SK-N-SH treated with all-trans-retinoic acid at 6 μM for 48 hours (cell line): ENCODE results near the gene DNAJC15.

Experiments used
- ATAC-seq: fragments of 200-7000 bp; cut with Tn5 transposase; 3 replicates; pipeline ENCODE4 v1.9.1; 2020; ENCODE audit warnings: mild to moderate bottlenecking, moderate library complexity
- ARNTL ChIP-seq: fragments of 450-650 bp; formaldehyde crosslinking; IDR thresholded peaks from 2 replicates; pipeline ENCODE4 v1.5.0; 2020; ENCODE audit warnings: low read depth, mild to moderate bottlenecking, moderate library complexity, borderline replicate concordance
- BACH2 ChIP-seq: fragments of 250-450 bp; sonication (Bioruptor Pico); IDR thresholded peaks from 2 replicates; pipeline ENCODE4 v1.9.0; 2021; ENCODE audit warnings: mild to moderate bottlenecking, borderline replicate concordance
- CSDC2 ChIP-seq: fragments of 250-450 bp; sonication (Bioruptor Pico); IDR thresholded peaks from 2 replicates; pipeline ENCODE4 v1.5.0; 2020; ENCODE audit warnings: mild to moderate bottlenecking, moderate library complexity
- ESRRG ChIP-seq: fragments of 250-450 bp; sonication (Bioruptor Pico); IDR thresholded peaks from 2 replicates; pipeline ENCODE4 v1.6.1; 2021; ENCODE audit warnings: mild to moderate bottlenecking
- GLIS3 ChIP-seq: fragments of 250-450 bp; sonication (Bioruptor Pico); IDR thresholded peaks from 2 replicates; pipeline ENCODE4 v1.5.0; 2020; ENCODE audit warnings: mild to moderate bottlenecking, moderate library complexity
- ISL1 ChIP-seq: fragments of 250-450 bp; sonication (Bioruptor Pico); IDR thresholded peaks from 2 replicates; pipeline ENCODE4 v2.1.2; 2022; ENCODE audit warnings: mild to moderate bottlenecking, moderate library complexity
- OSR1 ChIP-seq: fragments of 250-450 bp; sonication (Bioruptor Pico); IDR thresholded peaks from 2 replicates; pipeline ENCODE4 v1.8.0; 2022; ENCODE audit warnings: moderate library complexity, mild to moderate bottlenecking, inconsistent platforms
- SNAI2 ChIP-seq: fragments of 250-450 bp; sonication (Bioruptor Pico); IDR thresholded peaks from 2 replicates; pipeline ENCODE4 v1.5.0; 2020; ENCODE audit warnings: mild to moderate bottlenecking, moderate library complexity
- TCF4 ChIP-seq: fragments of 250-450 bp; sonication (Bioruptor Pico); IDR thresholded peaks from 2 replicates; pipeline ENCODE4 v1.8.0; 2021; ENCODE audit warnings: mild to moderate bottlenecking, moderate library complexity, borderline replicate concordance
- TOX ChIP-seq: fragments of 250-450 bp; sonication (Bioruptor Pico); IDR thresholded peaks from 2 replicates; pipeline ENCODE4 v1.8.0; 2021; ENCODE audit warnings: mild to moderate bottlenecking, moderate library complexity, borderline replicate concordance
- ZC3H10 ChIP-seq: fragments of 250-450 bp; sonication (Bioruptor Pico); IDR thresholded peaks from 2 replicates; pipeline ENCODE4 v1.5.1; 2021; ENCODE audit warnings: mild to moderate bottlenecking, moderate library complexity
- ZFP30 ChIP-seq: fragments of 450-650 bp; formaldehyde crosslinking; IDR thresholded peaks from 2 replicates; pipeline ENCODE4 v1.5.0; 2022; ENCODE audit warnings: mild to moderate bottlenecking, moderate library complexity
- ZNF565 ChIP-seq: fragments of 450-650 bp; formaldehyde crosslinking; conservative IDR thresholded peaks from 2 replicates; pipeline ENCODE4 v1.5.0; 2020; ENCODE audit warnings: low read depth, mild to moderate bottlenecking, moderate library complexity
- ZNF70 ChIP-seq: fragments of 450-650 bp; formaldehyde crosslinking; IDR thresholded peaks from 2 replicates; pipeline ENCODE4 v1.5.0; 2020; ENCODE audit warnings: mild to moderate bottlenecking, moderate library complexity
- ZNF8 ChIP-seq: fragments of 450-650 bp; formaldehyde crosslinking; IDR thresholded peaks from 2 replicates; pipeline ENCODE4 v1.5.0; 2020; ENCODE audit warnings: mild to moderate bottlenecking, moderate library complexity
- TF ChIP-seq, protein P1 (sequence below): fragments of 250-450 bp; sonication (Bioruptor Pico); IDR thresholded peaks from 2 replicates; pipeline ENCODE4 v1.8.0; 2021; ENCODE audit warnings: low read depth, mild to moderate bottlenecking, moderate library complexity, borderline replicate concordance
- TF ChIP-seq, protein P2 (sequence below): fragments of 250-450 bp; sonication (Bioruptor Pico); IDR thresholded peaks from 2 replicates; pipeline ENCODE4 v1.5.1; 2021; ENCODE audit warnings: mild to moderate bottlenecking, moderate library complexity
- TF ChIP-seq, protein P3 (sequence below): fragments of 250-450 bp; sonication (Bioruptor Pico); IDR thresholded peaks from 2 replicates; pipeline ENCODE4 v1.5.0; 2020; ENCODE audit warnings: mild to moderate bottlenecking, moderate library complexity
- TF ChIP-seq, protein P4 (sequence below): fragments of 250-450 bp; sonication (Bioruptor Pico); IDR thresholded peaks from 2 replicates; pipeline ENCODE4 v1.5.1; 2020; ENCODE audit warnings: low read depth, mild to moderate bottlenecking, moderate library complexity

The DNAJC15 gene

DNA sequence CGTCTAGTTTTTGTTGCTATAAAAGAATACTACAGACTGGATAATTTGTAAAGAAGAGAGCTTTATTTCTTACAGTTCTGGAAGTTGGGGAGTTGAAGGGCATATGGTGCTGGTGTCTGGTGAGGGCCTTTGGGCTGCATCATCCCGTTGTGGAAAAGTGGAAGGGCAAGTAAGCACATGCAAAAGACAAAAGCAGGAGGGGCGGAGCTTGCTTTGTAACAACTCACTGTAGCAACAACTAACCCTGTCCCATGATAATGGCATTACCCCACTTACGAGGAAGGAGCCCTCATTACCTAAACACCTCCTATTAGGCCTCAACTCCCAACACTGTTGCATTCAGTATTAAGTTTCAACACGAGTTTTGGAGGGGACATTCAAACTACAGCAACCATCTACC, 7.2 kb upstream of the DNAJC15 start:
- TF ChIP-seq SNAI2 (CRISPR knock-in tag) (no peak), CSDC2 (CRISPR knock-in tag) (no peak), ZNF565 (CRISPR knock-in tag) (no peak), ZNF70 (CRISPR knock-in tag) (no peak), ZNF8 (CRISPR knock-in tag) (no peak)
- TF ChIP-seq, protein P1, sequence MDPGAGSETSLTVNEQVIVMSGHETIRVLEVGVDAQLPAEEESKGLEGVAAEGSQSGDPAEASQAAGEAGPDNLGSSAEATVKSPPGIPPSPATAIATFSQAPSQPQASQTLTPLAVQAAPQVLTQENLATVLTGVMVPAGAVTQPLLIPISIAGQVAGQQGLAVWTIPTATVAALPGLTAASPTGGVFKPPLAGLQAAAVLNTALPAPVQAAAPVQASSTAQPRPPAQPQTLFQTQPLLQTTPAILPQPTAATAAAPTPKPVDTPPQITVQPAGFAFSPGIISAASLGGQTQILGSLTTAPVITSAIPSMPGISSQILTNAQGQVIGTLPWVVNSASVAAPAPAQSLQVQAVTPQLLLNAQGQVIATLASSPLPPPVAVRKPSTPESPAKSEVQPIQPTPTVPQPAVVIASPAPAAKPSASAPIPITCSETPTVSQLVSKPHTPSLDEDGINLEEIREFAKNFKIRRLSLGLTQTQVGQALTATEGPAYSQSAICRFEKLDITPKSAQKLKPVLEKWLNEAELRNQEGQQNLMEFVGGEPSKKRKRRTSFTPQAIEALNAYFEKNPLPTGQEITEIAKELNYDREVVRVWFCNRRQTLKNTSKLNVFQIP (CRISPR knock-in tag): no peak
- TF ChIP-seq, protein P2, sequence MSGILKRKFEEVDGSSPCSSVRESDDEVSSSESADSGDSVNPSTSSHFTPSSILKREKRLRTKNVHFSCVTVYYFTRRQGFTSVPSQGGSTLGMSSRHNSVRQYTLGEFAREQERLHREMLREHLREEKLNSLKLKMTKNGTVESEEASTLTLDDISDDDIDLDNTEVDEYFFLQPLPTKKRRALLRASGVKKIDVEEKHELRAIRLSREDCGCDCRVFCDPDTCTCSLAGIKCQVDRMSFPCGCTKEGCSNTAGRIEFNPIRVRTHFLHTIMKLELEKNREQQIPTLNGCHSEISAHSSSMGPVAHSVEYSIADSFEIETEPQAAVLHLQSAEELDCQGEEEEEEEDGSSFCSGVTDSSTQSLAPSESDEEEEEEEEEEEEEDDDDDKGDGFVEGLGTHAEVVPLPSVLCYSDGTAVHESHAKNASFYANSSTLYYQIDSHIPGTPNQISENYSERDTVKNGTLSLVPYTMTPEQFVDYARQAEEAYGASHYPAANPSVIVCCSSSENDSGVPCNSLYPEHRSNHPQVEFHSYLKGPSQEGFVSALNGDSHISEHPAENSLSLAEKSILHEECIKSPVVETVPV (CRISPR knock-in tag): no peak
- TF ChIP-seq, all 23 proteins: peak for 0
- ATAC-seq: no peak

DNA sequence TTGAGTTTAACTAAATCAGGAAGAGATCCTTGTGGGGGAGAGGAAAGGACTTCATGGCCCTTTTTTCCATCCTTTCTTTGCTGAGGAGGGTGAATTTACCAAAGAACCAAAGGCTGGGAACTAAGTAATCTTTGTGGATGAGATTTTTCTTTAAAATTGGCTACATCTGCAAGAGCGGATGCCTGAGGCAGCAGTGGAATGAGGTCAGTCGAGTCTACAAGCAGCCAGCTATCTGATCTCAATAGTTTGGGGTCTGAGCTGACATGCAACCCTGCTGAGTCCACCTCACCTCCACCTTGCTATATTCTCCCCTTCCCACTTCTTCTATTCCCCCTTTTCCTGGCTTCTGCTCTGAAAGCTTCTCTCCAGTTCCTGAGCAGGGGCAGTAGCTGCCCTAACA, 3.6 kb upstream of the DNAJC15 start:
- ATAC-seq: no peak

DNA sequence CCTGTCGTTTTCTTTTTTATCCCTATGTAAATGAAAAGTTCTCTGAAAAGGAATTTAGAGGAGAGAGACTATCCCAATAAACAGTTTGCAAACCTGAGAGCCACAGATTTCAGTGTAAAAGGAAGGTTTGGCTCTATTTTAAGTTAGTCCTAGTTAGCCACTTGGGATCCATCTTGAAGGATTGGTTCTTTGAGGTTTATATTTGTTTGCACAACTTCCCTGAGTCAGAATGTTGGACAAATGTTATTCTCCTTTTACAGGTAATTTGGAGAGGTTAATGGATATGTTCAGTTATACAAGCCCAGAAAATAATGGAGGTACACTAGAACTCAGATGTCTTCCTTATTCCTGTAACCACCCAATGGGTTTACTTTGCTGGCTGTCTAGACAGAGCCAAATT, 2.6 kb upstream of the DNAJC15 start:
- ATAC-seq: no peak
- no peak for TF ChIP-seq ZNF70 (CRISPR knock-in tag)
- TF ChIP-seq, protein P2 (CRISPR knock-in tag): no peak
- TF ChIP-seq ZC3H10: no peak
- no peak for TF ChIP-seq OSR1 (CRISPR knock-in tag)
- no peak for TF ChIP-seq ARNTL (CRISPR knock-in tag)
- TF ChIP-seq CSDC2 (CRISPR knock-in tag): no peak
- no peak for TF ChIP-seq ESRRG
- TF ChIP-seq GLIS3: no peak
- TF ChIP-seq TOX (CRISPR knock-in tag): no peak
- no peak for TF ChIP-seq ISL1 (CRISPR knock-in tag)
- TF ChIP-seq ZNF565 (CRISPR knock-in tag): no peak
- TF ChIP-seq, protein P3, sequence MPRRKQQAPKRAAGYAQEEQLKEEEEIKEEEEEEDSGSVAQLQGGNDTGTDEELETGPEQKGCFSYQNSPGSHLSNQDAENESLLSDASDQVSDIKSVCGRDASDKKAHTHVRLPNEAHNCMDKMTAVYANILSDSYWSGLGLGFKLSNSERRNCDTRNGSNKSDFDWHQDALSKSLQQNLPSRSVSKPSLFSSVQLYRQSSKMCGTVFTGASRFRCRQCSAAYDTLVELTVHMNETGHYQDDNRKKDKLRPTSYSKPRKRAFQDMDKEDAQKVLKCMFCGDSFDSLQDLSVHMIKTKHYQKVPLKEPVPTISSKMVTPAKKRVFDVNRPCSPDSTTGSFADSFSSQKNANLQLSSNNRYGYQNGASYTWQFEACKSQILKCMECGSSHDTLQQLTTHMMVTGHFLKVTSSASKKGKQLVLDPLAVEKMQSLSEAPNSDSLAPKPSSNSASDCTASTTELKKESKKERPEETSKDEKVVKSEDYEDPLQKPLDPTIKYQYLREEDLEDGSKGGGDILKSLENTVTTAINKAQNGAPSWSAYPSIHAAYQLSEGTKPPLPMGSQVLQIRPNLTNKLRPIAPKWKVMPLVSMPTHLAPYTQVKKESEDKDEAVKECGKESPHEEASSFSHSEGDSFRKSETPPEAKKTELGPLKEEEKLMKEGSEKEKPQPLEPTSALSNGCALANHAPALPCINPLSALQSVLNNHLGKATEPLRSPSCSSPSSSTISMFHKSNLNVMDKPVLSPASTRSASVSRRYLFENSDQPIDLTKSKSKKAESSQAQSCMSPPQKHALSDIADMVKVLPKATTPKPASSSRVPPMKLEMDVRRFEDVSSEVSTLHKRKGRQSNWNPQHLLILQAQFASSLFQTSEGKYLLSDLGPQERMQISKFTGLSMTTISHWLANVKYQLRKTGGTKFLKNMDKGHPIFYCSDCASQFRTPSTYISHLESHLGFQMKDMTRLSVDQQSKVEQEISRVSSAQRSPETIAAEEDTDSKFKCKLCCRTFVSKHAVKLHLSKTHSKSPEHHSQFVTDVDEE (CRISPR knock-in tag): no peak
- no peak for TF ChIP-seq SNAI2 (CRISPR knock-in tag)
- no peak for TF ChIP-seq ZNF8 (CRISPR knock-in tag)
- no peak for TF ChIP-seq ZFP30

More for the DNA sequence above, 3.6 kb upstream of the DNAJC15 start:
- TF ChIP-seq ZNF70 (CRISPR knock-in tag): no peak
- TF ChIP-seq SNAI2 (CRISPR knock-in tag): no peak
- TF ChIP-seq GLIS3: no peak
- TF ChIP-seq BACH2: no peak
- TF ChIP-seq ESRRG: no peak

DNA sequence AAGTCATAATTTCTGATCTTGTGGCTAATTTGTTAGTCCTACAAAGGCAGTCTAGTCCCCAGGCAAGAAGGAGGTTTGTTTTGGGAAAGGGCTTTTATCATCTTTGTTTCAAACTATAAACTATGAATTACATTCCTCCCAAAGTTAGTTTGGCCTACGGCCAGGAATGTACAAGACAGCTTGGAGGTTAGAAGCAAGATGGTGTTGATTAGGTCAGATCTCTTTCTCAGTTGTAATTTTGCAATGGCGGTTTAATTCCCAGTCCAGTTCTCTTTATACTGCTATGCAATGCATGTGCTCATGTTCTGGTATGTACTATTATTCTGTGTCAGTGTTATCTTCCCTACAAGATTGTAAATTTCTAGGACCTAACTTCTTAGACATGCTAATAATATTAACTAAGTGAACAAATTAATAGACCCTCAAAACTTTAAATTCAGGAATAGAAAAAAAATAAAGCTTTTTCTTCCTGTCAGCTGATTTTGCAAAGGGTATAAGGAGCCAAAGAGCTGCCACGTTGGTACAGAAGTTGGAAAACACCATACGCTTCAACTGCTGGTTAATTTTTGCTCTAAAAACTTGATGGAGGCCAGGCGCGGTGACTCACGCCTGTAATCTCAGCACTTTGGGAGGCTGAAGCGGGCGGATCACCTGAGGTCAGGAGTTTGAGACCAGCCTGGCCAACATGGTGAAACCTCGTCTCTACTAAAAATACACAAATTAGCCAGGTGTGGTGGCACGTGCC, 1.3 kb upstream of the DNAJC15 start:
- no peak for ATAC-seq
- peak; percentile 12; the same call in 1 of the 2 replicates for TF ChIP-seq ISL1 (CRISPR knock-in tag)
- no peak for TF ChIP-seq TCF4

DNA sequence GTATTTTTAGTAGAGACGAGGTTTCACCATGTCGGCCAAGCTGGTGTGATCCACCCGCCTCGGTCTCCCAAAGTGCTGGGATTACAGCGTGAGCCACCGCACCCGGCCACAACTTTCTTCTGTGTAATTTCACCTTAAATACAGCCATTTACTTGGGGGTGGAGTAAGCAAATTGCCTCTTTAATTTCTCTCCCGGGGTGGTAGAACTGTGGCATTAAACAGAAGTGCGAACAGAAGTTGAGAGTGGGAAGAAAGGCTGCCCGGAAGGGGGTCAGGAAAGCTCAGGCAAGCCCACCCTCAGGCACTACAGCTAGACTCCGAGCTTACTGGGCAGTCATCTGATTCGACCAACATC, 475 bp upstream of the DNAJC15 start:
- no peak for ATAC-seq
- TF ChIP-seq, protein P4, sequence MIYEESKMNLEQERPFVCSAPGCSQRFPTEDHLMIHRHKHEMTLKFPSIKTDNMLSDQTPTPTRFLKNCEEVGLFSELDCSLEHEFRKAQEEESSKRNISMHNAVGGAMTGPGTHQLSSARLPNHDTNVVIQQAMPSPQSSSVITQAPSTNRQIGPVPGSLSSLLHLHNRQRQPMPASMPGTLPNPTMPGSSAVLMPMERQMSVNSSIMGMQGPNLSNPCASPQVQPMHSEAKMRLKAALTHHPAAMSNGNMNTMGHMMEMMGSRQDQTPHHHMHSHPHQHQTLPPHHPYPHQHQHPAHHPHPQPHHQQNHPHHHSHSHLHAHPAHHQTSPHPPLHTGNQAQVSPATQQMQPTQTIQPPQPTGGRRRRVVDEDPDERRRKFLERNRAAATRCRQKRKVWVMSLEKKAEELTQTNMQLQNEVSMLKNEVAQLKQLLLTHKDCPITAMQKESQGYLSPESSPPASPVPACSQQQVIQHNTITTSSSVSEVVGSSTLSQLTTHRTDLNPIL (CRISPR knock-in tag): no peak
- TF ChIP-seq, all 23 proteins: peak for 0
